Uterus (tissue), 2 donors: ENCODE data around the gene EPB41L4A.

Source experiments
- CTCF ChIP-seq, 4 experiments: fragments of 200-600 bp in 2 of 4; fragments of 450-650 bp in 2 of 4; sonication (generic) in 2 of 4; IDR thresholded peaks; one replicate each; pipeline ENCODE4 v1.5.1; 2016 to 2019; ENCODE audit warnings: antibody characterized with exemption in 4 of 4, mild to moderate bottlenecking in 2 of 4, moderate library complexity in 1 of 4
- POLR2A ChIP-seq, 2 donors: fragments of 450-650 bp; IDR thresholded peaks; one replicate each; pipeline ENCODE4 v1.6.1; 2016; ENCODE audit warnings: antibody characterized with exemption in 2 of 2, mild to moderate bottlenecking in 1 of 2, moderate library complexity in 1 of 2

- TF ChIP-seq CTCF (IDR thresholded peaks at IDR 0.05) (no peak), POLR2A (IDR thresholded peaks at IDR 0.05) (no peak)
Measured at GRCh38 chr5:112232667-112233066, 186.4 kb downstream of the EPB41L4A start.
